H9 (cell line): ENCODE measurements around the gene DTX3L. TPM values are rescaled to one million over a fixed set of nuclear protein-coding genes. Genes with fewer than 3 reads are reported as not detected.

Experiments used
- DNase-seq: peaks from one replicate; pipeline ENCODE4 v3.0.0-alpha.2; 2017
- H2AFZ ChIP-seq: one replicate; pipeline ENCODE4 v1.6.1; 2013; ENCODE audit warnings: mild to moderate bottlenecking, low read length, control low read depth, moderate library complexity
- H2AK5ac ChIP-seq: 2 replicates; pipeline ENCODE4 v1.6.1; 2013; ENCODE audit warnings: low read length, control low read depth, mixed read lengths; ENCODE audit not compliant: insufficient read length
- H2BK120ac ChIP-seq: one replicate; pipeline ENCODE4 v1.6.1; 2013; ENCODE audit warnings: low read depth, mild to moderate bottlenecking, low read length, control low read depth, inconsistent platforms; ENCODE audit not compliant: poor library complexity, severe bottlenecking
- H2BK12ac ChIP-seq: 2 replicates; pipeline ENCODE4 v1.6.1; 2013; ENCODE audit warnings: low read length, control low read depth, mixed read lengths, low read depth; ENCODE audit not compliant: insufficient read length
- H2BK15ac ChIP-seq: 2 replicates; pipeline ENCODE4 v1.6.1; 2013; ENCODE audit warnings: low read depth, low read length, control low read depth
- H2BK20ac ChIP-seq: one replicate; pipeline ENCODE4 v1.6.1; 2013; ENCODE audit warnings: low read depth, mild to moderate bottlenecking, low read length, control low read depth, inconsistent platforms; ENCODE audit not compliant: poor library complexity, severe bottlenecking
- H2BK5ac ChIP-seq: 2 replicates; pipeline ENCODE4 v1.6.1; 2013; ENCODE audit warnings: low read length, control low read depth, mixed read lengths; ENCODE audit not compliant: insufficient read length
- H3K14ac ChIP-seq: 2 replicates; pipeline ENCODE4 v1.6.1; 2013; ENCODE audit warnings: low read length, control low read depth; ENCODE audit not compliant: insufficient read depth
- H3K18ac ChIP-seq: 2 replicates; pipeline ENCODE4 v1.6.1; 2013; ENCODE audit warnings: low read depth, mild to moderate bottlenecking, mixed read lengths, low read length, control low read depth; ENCODE audit not compliant: insufficient read length
- H3K23ac ChIP-seq: 2 replicates; pipeline ENCODE4 v1.6.1; 2013; ENCODE audit warnings: low read length, control low read depth, mixed read lengths, low read depth; ENCODE audit not compliant: insufficient read length
- H3K23me2 ChIP-seq: 2 replicates; pipeline ENCODE4 v1.6.1; 2013; ENCODE audit warnings: low read depth, mild to moderate bottlenecking, mixed read lengths, low read length, control low read depth; ENCODE audit not compliant: insufficient read length, poor library complexity, severe bottlenecking
- H3K27ac ChIP-seq: 2 replicates; pipeline ENCODE4 v1.5.1; 2013; ENCODE audit warnings: low read length, control low read depth, mixed read lengths, low read depth; ENCODE audit not compliant: insufficient read length
- H3K27me3 ChIP-seq: 2 replicates; pipeline ENCODE4 v1.6.1; 2013; ENCODE audit warnings: low read length, control low read depth, inconsistent platforms; ENCODE audit not compliant: insufficient read depth
- H3K4ac ChIP-seq: 2 replicates; pipeline ENCODE4 v1.6.1; 2013; ENCODE audit warnings: low read depth, mild to moderate bottlenecking, control low read depth, inconsistent platforms, low read length, moderate library complexity
- H3K4me1 ChIP-seq: 2 replicates; pipeline ENCODE4 v1.6.1; 2013; ENCODE audit warnings: low read length, control low read depth, inconsistent platforms; ENCODE audit not compliant: insufficient read depth
- H3K4me2 ChIP-seq: 2 replicates; pipeline ENCODE4 v1.6.1; 2013; ENCODE audit warnings: low read length, control low read depth, mixed read lengths; ENCODE audit not compliant: insufficient read length, insufficient read depth
- H3K56ac ChIP-seq: 2 replicates; pipeline ENCODE4 v1.6.1; 2013; ENCODE audit warnings: low read depth, mild to moderate bottlenecking, mixed read lengths, low read length, control low read depth; ENCODE audit not compliant: insufficient read length
- H3K79me1 ChIP-seq: 2 replicates; pipeline ENCODE4 v1.6.1; 2013; ENCODE audit warnings: low read depth, mild to moderate bottlenecking, moderate library complexity, low read length, control low read depth, inconsistent platforms; ENCODE audit not compliant: insufficient read depth, poor library complexity, severe bottlenecking
- H3K79me2 ChIP-seq: 2 replicates; pipeline ENCODE4 v1.6.1; 2013; ENCODE audit warnings: low read length, control low read depth, inconsistent platforms; ENCODE audit not compliant: insufficient read depth
- H3K9ac ChIP-seq: 2 replicates; pipeline ENCODE4 v1.6.1; 2013; ENCODE audit warnings: low read length, control low read depth, mixed read lengths; ENCODE audit not compliant: insufficient read length; ENCODE audit errors: extremely low read depth
- H3K9me3 ChIP-seq: one replicate; pipeline ENCODE4 v1.6.1; 2013; ENCODE audit warnings: low read depth, low read length, inconsistent platforms; ENCODE audit not compliant: control insufficient read depth
- H3T11ph ChIP-seq: one replicate; pipeline ENCODE4 v1.6.1; 2013; ENCODE audit warnings: mild to moderate bottlenecking, low read length, control low read depth, inconsistent platforms
- H4K20me1 ChIP-seq: one replicate; pipeline ENCODE4 v1.6.1; 2013; ENCODE audit not compliant: control insufficient read depth, insufficient read length, insufficient read depth
- H4K5ac ChIP-seq: 2 replicates; pipeline ENCODE4 v1.6.1; 2013; ENCODE audit warnings: low read depth, mild to moderate bottlenecking, mixed read lengths, low read length, control low read depth; ENCODE audit not compliant: insufficient read length
- H4K8ac ChIP-seq: replicated peaks from 2 replicates; pipeline ENCODE4 v1.6.1; 2013; ENCODE audit warnings: low read length, control low read depth, mixed read lengths, low read depth; ENCODE audit not compliant: insufficient read length
- H4K91ac ChIP-seq: 2 replicates; pipeline ENCODE4 v1.6.1; 2013; ENCODE audit warnings: low read depth, mild to moderate bottlenecking, moderate library complexity, mixed read lengths, low read length, control low read depth; ENCODE audit not compliant: insufficient read length
- H3K27ac Mint-ChIP-seq, 3 experiments: 2 replicates in 2 of 3; 3 replicates in 1 of 3; pipeline ENCODE4 v1.8.0; 2020 to 2021; ENCODE audit warnings: mixed read lengths in 3 of 3, mild to moderate bottlenecking in 1 of 3, moderate library complexity in 1 of 3
- H3K27me3 Mint-ChIP-seq: 2 replicates; pipeline ENCODE4 v1.8.0; 2021; ENCODE audit warnings: low read depth, mild to moderate bottlenecking, moderate library complexity, mixed read lengths
- H3K36me3 Mint-ChIP-seq, 3 experiments: 2 replicates in 2 of 3; 3 replicates in 1 of 3; pipeline ENCODE4 v1.8.0; 2020 to 2021; ENCODE audit warnings: low read depth in 3 of 3, mixed read lengths in 3 of 3; ENCODE audit not compliant: insufficient read depth in 1 of 3
- H3K4me1 Mint-ChIP-seq, 2 experiments: 2 replicates each; pipeline ENCODE4 v1.8.0; 2020; ENCODE audit warnings: mixed read lengths in 2 of 2
- H3K4me3 Mint-ChIP-seq, 2 experiments: 2 replicates in 1 of 2; 3 replicates in 1 of 2; pipeline ENCODE4 v1.8.0; 2020 to 2021; ENCODE audit warnings: mild to moderate bottlenecking in 2 of 2, mixed read lengths in 2 of 2, moderate library complexity in 1 of 2
- H3K9me3 Mint-ChIP-seq, 2 experiments: 2 replicates in 1 of 2; 3 replicates in 1 of 2; pipeline ENCODE4 v1.8.0; 2020; ENCODE audit warnings: mild to moderate bottlenecking in 2 of 2, mixed read lengths in 2 of 2, moderate library complexity in 1 of 2
- WGBS: extraction: QIAGEN DNeasy Blood & Tissue Kit; methylation state at CpG from one replicate; pipeline ENCODE4 v1.1.7; 2013; ENCODE audit warnings: missing lambda C conversion rate, low lambda C conversion rate, mixed read lengths; ENCODE audit not compliant: insufficient read length; ENCODE audit errors: extremely low coverage; 5-methylcytosine and 5-hydroxymethylcytosine counted together
- total RNA-seq: library from RNA; stranded (reverse); gene quantifications from 2 replicates; pipeline ENCODE4 v1.2.1, GENCODE V29; 2021
- TF ChIP-seq, protein P1 (sequence below): fragments of 200-600 bp; sonication (generic); conservative IDR thresholded peaks from 3 replicates; pipeline ENCODE4 v1.8.0; 2021; ENCODE audit warnings: antibody characterized with exemption, mild to moderate bottlenecking

DTX3L gene
- total RNA-seq, 1 experiment from 2014 or later, result 7.5 TPM

DNA sequence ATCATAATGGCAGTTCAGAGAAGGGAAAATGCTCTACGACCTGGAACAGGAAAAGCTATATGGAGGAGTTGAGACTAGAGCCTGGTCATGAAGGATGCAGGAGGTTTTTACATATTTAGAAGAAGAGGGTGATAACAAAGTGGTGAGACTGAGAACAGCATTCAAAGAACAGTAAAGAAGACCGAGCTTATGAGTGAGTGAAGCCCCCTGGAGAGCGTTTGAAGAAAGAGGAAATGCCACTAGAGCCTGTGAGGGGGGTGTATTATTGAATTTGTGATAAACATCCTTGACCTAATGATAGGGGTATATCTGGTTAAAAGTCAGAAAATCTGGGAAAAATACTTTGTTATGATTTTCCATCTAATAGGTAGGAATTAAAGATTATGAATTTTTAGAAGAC lies 4.2 kb upstream of the DTX3L start:
- Histone ChIP-seq H3K4me2 (no peak overlapping the region), H2BK12ac (no peak overlapping the region), H3K18ac (no peak overlapping the region), H3T11ph (no peak overlapping the region), H2BK120ac (no peak overlapping the region), H2BK20ac (no peak overlapping the region), H4K8ac (no peak overlapping the region), H2BK5ac (no peak overlapping the region), H4K20me1 (no peaks in the 10 kb centered on the region), H4K5ac (no peak overlapping the region), H4K91ac (no peak overlapping the region), H3K23me2 (no peaks in the 10 kb centered on the region), H2BK15ac (no peak overlapping the region), H2AK5ac (no peak overlapping the region), H3K14ac (no peak overlapping the region), H3K27me3 (no peaks in the 10 kb centered on the region), H3K4ac (no peak overlapping the region), H3K23ac (no peak overlapping the region), H3K9ac (no peak overlapping the region), H3K9me3 (no peaks in the 10 kb centered on the region), H3K79me1 (no peaks in the 10 kb centered on the region), H3K56ac (no peak overlapping the region), H2AFZ (no peak overlapping the region), H3K79me2 (no peaks in the 10 kb centered on the region), H3K27ac (no peak overlapping the region), H3K4me1 (peaks cover 9% of the 10 kb centered on the region)
- no peaks in the 10 kb centered on the region; a peak in 1 of 7 replicates for H3K36me3 Mint-ChIP-seq
- TF ChIP-seq, protein P1, sequence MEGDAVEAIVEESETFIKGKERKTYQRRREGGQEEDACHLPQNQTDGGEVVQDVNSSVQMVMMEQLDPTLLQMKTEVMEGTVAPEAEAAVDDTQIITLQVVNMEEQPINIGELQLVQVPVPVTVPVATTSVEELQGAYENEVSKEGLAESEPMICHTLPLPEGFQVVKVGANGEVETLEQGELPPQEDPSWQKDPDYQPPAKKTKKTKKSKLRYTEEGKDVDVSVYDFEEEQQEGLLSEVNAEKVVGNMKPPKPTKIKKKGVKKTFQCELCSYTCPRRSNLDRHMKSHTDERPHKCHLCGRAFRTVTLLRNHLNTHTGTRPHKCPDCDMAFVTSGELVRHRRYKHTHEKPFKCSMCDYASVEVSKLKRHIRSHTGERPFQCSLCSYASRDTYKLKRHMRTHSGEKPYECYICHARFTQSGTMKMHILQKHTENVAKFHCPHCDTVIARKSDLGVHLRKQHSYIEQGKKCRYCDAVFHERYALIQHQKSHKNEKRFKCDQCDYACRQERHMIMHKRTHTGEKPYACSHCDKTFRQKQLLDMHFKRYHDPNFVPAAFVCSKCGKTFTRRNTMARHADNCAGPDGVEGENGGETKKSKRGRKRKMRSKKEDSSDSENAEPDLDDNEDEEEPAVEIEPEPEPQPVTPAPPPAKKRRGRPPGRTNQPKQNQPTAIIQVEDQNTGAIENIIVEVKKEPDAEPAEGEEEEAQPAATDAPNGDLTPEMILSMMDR, result no peak
- DNase-seq, result no peak
- H3K4me3 Mint-ChIP-seq, result peak overlapping the region in 1 of 2 experiments; percentile 5; a peak in 1 of 5 replicates
- H3K27ac Mint-ChIP-seq, result no peak overlapping the region
- peaks cover 3% of the 10 kb centered on the region; the same call in 1 of the 2 replicates for H3K27me3 Mint-ChIP-seq
- H3K9me3 Mint-ChIP-seq, result no peaks in the 10 kb centered on the region
- no CpG with 5 or more reads among the region's 3 CpGs for WGBS
- H3K4me1 Mint-ChIP-seq, result peaks cover 15 to 31% of the 10 kb centered on the region in 2 experiments
